Activated T-helper 17 cell treated with anti-CD3 and anti-CD28 coated beads, Interleukin-2, amount 50 U/mL, for 72 hours (primary cell): Measurements from ENCODE around the gene TDP1. TPM values are rescaled to one million over a fixed set of nuclear protein-coding genes. Genes with fewer than 3 reads are reported as not detected.

Source experiments
- ATAC-seq: fragments of 150-1000 bp; cut with Tn5 transposase; replicated peaks from 2 replicates; pipeline ENCODE4 v1.10.0; 2021; ENCODE audit warnings: mild to moderate bottlenecking, moderate library complexity
- H3K27ac Mint-ChIP-seq: one replicate; pipeline ENCODE4 v1.8.0; 2022; ENCODE audit warnings: mixed read lengths
- H3K27me3 Mint-ChIP-seq: one replicate; pipeline ENCODE4 v1.8.0; 2022; ENCODE audit warnings: mixed read lengths
- H3K36me3 Mint-ChIP-seq: one replicate; pipeline ENCODE4 v1.8.0; 2022; ENCODE audit warnings: low read depth, mild to moderate bottlenecking, mixed read lengths
- H3K4me1 Mint-ChIP-seq: one replicate; pipeline ENCODE4 v1.8.0; 2022; ENCODE audit warnings: mixed read lengths
- H3K4me3 Mint-ChIP-seq: one replicate; pipeline ENCODE4 v1.8.0; 2022; ENCODE audit warnings: mild to moderate bottlenecking, mixed read lengths
- H3K9me3 Mint-ChIP-seq: one replicate; pipeline ENCODE4 v1.8.0; 2022; ENCODE audit warnings: mixed read lengths
- total RNA-seq, 2 donors: library from RNA; stranded (reverse); gene quantifications; one replicate each; pipeline ENCODE4 v1.2.3, GENCODE V29; 2022

The TDP1 gene
- total RNA-seq, 2 donors from 2014 or later, result 82.8 to 98.3 TPM

DNA sequence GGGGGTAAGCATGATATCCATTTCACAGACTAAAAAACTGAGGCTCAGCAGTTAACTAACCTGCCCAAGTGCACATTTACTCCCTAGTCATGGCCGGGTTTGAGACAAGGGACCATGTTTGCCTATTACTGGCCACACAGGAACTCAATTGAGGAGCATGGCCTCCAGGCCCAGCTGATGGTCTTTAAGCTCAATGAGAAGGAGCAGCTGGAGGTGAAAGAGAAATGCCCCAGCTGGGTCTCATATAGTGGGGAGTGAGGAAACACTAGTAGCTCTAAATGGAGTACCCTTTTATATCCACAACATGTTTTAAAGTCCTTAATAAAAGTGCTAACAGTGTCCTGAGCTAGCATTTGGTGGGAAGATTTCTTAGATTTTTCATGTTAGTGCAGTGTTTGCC is 1.6 kb downstream of the TDP1 start:
- ATAC-seq, result no peak
- Mint-ChIP-seq H3K27ac (peak overlapping the region; percentile 95), H3K36me3 (peaks cover 64% of the 10 kb centered on the region), H3K4me1 (peaks cover 40% of the 10 kb centered on the region), H3K4me3 (peak overlapping the region; percentile 91), H3K9me3 (no peaks in the 10 kb centered on the region), H3K27me3 (no peaks in the 10 kb centered on the region)

DNA sequence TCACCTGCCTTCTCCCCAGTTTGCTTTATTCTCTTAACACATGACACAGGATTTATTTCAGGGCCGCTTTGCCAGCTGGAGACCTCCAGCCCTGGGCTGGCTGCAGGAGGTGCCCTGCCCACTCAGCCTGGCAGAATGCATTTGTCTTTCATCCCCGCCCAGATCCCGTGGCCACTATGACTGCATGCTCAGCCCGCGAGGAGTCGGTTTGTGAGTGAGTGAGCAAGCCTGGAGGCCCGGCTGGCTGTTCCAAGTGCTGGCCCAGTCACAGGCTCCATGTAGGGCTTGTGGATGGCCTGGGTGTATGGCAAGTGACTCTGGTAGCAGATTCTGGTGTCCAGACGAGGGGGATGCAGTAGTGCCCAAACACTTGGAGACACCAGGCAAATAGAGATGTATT is 2.1 kb downstream of the TDP1 start:
- Mint-ChIP-seq H3K4me3 (peak overlapping the region; percentile 91), H3K36me3 (peaks cover 68% of the 10 kb centered on the region), H3K4me1 (peaks cover 38% of the 10 kb centered on the region), H3K27ac (peak overlapping the region; percentile 95), H3K9me3 (no peaks in the 10 kb centered on the region), H3K27me3 (no peaks in the 10 kb centered on the region)
- ATAC-seq, result no peak

DNA sequence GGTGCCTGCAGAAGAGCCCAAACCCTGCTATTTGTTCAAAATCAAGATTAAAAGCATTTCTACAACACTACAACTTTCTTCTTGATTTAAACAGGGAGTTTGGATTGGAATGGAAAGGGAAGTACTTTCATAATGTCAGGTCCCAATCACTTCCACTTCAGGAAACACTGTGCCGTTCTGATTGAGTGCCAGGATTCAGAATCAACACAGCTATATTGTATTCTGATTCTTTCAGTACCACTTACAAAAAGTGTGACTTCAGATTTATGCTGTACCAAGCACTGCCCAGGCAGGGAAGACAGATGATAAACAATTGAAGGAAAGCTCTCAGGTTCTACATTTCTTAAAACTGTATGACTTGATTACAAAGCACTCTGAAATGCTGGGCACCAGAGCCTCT is 3.2 kb downstream of the TDP1 start:
- no peaks in the 10 kb centered on the region for H3K27me3 Mint-ChIP-seq
- no peaks in the 10 kb centered on the region for H3K9me3 Mint-ChIP-seq
- H3K4me3 Mint-ChIP-seq, result peak overlapping the region; percentile 91
- peaks cover 80% of the 10 kb centered on the region for H3K36me3 Mint-ChIP-seq
- H3K4me1 Mint-ChIP-seq, result peaks cover 29% of the 10 kb centered on the region
- no peak for ATAC-seq
- peak overlapping the region; percentile 58 for H3K27ac Mint-ChIP-seq

DNA sequence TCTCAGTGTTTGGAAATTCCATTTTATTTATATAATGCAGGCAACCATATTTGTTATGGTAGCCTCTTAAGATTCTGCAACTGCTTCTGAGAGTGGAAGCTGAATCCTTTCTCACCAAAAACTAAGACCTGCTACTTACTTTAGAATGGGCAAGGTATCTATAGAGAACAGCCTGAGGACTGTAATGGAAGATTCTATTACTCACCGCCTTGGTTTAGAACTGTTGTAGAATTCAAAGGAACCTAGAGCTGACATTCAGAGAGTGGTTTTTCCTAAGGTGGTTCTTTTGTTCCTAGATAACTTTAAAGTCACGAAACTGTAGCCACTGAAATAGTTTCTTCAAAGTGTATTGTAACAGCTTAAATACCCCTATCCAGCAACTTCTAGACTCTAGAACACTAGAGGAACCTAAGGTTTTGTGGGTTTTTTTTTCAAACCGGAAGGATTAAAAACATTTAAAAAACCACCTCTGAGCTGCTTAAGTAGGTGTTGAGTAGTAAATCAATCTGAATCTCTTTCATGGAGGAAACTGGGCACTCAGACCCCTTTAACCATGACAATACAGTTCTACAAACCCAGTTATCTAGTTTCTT is 4.2 kb downstream of the TDP1 start:
- H3K4me3 Mint-ChIP-seq, result peak overlapping the region; percentile 91
- peaks cover 89% of the 10 kb centered on the region for H3K36me3 Mint-ChIP-seq
- no peaks in the 10 kb centered on the region for H3K27me3 Mint-ChIP-seq
- peaks cover 33% of the 10 kb centered on the region for H3K4me1 Mint-ChIP-seq
- no peaks in the 10 kb centered on the region for H3K9me3 Mint-ChIP-seq
- H3K27ac Mint-ChIP-seq, result peak overlapping the region; percentile 91
- ATAC-seq, result peak; percentile 44

DNA sequence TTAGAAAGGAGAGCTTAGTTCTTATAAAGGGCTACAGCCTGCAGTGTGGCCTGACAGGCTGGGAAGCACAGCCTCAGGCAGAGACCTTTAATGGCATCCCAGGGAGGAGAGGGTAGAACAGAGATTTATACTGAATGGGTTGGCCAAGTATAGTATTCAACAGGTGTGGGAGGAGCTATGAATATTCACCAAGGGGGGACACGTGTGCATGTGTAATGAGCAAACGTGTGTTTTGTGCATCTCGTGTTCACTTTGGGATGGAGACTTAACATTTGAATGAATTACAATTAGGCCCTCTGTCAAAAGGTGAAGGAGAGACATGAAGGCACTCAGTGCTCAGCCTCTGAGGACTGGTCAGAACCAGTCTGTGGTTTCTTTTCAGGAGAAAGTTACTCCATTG is 5.2 kb downstream of the TDP1 start:
- Mint-ChIP-seq H3K27me3 (no peaks in the 10 kb centered on the region), H3K27ac (peak overlapping the region; percentile 91), H3K4me3 (peak overlapping the region; percentile 91), H3K9me3 (no peaks in the 10 kb centered on the region), H3K36me3 (peaks cover 99% of the 10 kb centered on the region), H3K4me1 (peaks cover 35% of the 10 kb centered on the region)
- ATAC-seq, result no peak

DNA sequence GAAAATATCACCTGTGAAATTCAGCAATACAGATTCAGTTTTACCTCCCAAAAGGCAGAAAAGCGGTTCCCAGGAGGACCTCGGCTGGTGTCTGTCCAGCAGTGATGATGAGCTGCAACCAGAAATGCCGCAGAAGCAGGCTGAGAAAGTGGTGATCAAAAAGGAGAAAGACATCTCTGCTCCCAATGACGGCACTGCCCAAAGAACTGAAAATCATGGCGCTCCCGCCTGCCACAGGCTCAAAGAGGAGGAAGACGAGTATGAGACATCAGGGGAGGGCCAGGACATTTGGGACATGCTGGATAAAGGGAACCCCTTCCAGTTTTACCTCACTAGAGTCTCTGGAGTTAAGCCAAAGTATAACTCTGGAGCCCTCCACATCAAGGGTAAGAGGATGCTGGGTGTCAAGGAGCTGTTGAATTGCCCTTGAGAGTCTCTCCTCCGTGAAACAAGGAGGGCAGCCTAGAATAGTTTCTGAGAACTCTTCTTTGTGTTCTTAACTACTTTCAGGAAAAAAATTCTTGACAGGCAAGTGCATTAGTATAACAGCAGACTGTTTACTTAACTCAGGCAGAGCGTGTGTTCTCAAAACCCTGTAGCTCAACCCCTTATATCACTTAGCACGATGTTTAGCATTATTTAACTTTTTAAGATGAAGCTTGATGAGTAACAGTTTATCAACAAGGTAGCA is 7.7 kb downstream of the TDP1 start:
- Mint-ChIP-seq H3K4me3 (no peak overlapping the region), H3K36me3 (peaks cover 100% of the 10 kb centered on the region), H3K9me3 (no peaks in the 10 kb centered on the region), H3K27me3 (no peaks in the 10 kb centered on the region), H3K27ac (no peak overlapping the region), H3K4me1 (peaks cover 28% of the 10 kb centered on the region)
- no peak for ATAC-seq

DNA sequence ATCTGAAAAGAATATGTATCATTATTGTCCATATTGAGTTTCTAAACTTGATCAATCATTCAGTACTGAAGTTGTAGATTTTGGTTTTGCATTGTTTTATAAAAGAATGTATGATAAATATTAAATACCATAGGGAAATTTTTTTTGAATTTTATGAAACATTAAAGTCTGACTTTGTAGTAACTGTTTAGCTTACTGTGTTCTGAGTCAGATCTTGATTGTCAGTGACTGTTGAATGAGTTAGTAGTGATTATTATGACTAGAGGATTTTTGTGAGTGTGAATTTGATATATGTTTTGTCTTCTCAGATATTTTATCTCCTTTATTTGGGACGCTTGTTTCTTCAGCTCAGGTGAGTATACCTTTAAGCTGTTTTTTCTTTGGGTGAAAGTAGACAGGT is 10.1 kb downstream of the TDP1 start:
- H3K4me3 Mint-ChIP-seq, result no peak overlapping the region
- no peak overlapping the region for H3K27ac Mint-ChIP-seq
- H3K36me3 Mint-ChIP-seq, result peaks cover 98% of the 10 kb centered on the region
- H3K4me1 Mint-ChIP-seq, result peaks cover 16% of the 10 kb centered on the region
- no peaks in the 10 kb centered on the region for H3K27me3 Mint-ChIP-seq
- ATAC-seq, result peak; percentile 18
- no peaks in the 10 kb centered on the region for H3K9me3 Mint-ChIP-seq

DNA sequence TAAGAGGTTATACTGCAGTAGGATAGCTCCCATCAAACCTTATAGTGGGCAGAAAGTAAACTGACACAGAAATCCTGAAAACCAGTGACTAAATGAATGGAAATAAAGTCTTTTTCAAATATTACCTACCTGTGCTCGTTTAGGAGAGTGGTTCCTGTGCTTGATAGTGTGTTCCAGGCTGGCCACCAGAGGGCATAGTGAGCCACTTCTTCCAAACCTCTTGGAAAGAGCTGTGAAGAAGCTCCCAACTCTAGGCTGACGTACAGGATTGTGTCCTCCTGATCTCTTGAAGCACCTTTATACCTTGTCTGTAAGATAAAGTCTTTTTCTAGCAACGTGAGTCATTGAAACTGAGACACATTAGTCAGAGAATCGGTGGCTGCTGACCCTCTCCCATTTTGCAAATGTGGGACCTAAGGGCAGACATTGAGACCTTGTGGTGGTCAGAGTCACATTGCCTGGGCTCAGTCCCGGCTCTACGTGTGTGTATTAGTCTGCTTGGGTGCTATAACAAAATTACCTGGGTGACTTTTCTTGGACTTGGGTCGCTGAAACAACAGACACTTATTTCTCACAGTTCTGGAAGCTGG is 17.6 kb downstream of the TDP1 start:
- H3K4me3 Mint-ChIP-seq, result no peak overlapping the region
- H3K27ac Mint-ChIP-seq, result peak overlapping the region; percentile 30
- no peaks in the 10 kb centered on the region for H3K9me3 Mint-ChIP-seq
- H3K27me3 Mint-ChIP-seq, result no peaks in the 10 kb centered on the region
- peak; percentile 73 for ATAC-seq
- no peaks in the 10 kb centered on the region for H3K4me1 Mint-ChIP-seq
- H3K36me3 Mint-ChIP-seq, result peaks cover 98% of the 10 kb centered on the region

DNA sequence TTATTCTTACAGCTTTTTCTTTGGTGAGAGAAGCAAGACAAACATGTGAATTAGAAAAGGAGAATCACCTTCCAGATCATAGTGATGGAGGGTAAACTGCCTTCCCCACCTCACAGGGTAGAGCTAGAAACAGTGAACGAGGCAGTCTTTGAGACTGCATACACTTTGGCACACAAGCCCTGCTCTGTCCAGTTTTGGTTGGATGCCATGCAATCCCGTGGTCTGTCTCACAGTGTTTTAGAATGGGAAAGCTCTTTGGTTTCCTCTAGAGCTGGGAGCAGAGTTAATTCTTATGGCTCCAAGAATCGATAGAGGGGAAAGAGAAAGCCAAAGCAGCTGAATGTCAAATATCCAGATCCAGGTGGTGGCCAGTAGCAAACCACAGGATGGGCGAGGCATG is 21.9 kb downstream of the TDP1 start:
- no peak for ATAC-seq

DNA sequence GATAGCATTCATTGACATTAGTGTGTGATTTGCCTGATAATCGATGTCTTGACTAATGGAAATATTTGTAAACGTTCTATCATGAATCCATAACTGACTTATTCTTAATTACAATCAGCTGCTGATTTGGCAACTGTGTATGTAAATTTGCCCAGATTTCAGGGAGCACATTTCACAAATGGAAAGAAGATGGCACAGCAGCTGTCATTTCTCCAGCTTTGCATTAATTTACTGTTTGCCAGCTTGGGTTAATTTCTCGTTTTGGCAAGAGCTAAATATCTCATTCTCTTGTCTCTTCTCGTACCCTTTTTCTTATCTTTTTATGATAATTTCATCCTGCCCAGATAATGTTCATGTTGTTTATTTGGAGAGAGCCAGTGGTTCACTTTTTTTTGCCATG is 22.9 kb downstream of the TDP1 start:
- ATAC-seq, result no peak
- H3K4me1 Mint-ChIP-seq, result no peaks in the 10 kb centered on the region
- no peaks in the 10 kb centered on the region for H3K27me3 Mint-ChIP-seq
- H3K36me3 Mint-ChIP-seq, result peaks cover 99% of the 10 kb centered on the region
- no peak overlapping the region for H3K27ac Mint-ChIP-seq
- no peaks in the 10 kb centered on the region for H3K9me3 Mint-ChIP-seq
- no peak overlapping the region for H3K4me3 Mint-ChIP-seq

More for the DNA sequence above, 21.9 kb downstream of the TDP1 start:
- no peaks in the 10 kb centered on the region for H3K4me1 Mint-ChIP-seq
- no peak overlapping the region for H3K27ac Mint-ChIP-seq
- peaks cover 99% of the 10 kb centered on the region for H3K36me3 Mint-ChIP-seq
- no peaks in the 10 kb centered on the region for H3K27me3 Mint-ChIP-seq
- H3K4me3 Mint-ChIP-seq, result no peak overlapping the region
- H3K9me3 Mint-ChIP-seq, result no peaks in the 10 kb centered on the region

DNA sequence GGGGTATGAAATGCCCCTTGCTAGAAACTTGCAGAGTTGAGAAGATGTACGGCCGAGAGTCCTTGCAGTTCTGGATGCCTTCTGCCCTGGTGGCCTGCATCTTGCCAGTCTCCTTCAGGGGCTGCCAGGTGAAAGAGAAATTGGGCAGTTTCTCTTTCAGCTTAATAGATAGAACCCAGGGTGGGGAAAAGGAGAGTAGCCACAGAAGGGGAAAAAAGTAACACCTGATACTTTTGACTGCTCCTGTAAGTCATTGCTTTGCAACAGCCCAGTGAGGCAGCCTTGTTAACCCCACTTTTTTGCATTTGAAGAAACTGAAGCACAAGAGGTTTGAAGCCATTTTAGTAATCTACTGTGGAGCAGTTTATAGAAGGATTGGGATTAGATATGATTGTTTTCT is 27.6 kb downstream of the TDP1 start:
- Mint-ChIP-seq H3K4me3 (no peak overlapping the region), H3K9me3 (no peaks in the 10 kb centered on the region), H3K36me3 (peaks cover 100% of the 10 kb centered on the region), H3K27me3 (no peaks in the 10 kb centered on the region), H3K27ac (no peak overlapping the region), H3K4me1 (peaks cover 4% of the 10 kb centered on the region)
- ATAC-seq, result no peak

DNA sequence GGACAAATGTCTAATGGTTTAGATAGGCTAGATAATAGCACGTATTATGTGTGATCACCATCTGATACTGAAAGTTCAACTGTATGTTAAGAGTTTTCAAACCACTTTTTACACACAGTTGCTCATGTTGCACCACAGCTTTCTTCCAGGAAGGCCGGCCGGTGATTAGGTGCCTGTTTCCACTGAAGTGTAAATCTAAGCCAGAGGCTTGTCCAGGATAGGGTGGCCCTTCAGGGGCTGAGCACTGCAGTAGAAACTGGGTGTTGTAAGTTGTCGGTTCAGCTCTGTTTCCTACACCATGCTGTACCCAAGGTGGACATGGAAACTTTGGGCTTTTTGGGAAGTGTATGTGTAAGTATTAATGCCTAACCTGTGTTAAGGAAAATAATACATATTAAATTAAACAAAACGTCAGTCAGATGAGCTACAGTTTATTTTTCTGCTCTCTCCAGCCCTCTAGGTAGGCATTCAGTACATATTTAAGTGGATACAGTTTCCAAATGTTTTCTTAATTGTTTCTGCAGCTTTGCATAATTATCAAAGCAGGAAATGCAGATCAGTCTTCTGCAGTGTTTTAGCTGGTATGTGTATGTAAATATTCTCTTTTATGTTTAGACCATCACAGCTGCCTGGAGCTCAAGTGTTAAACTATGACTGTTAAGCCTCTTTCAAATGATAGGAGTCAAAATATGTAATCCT is 30.9 kb downstream of the TDP1 start:
- H3K4me3 Mint-ChIP-seq, result no peak overlapping the region
- no peaks in the 10 kb centered on the region for H3K27me3 Mint-ChIP-seq
- H3K4me1 Mint-ChIP-seq, result peaks cover 4% of the 10 kb centered on the region
- no peak overlapping the region for H3K27ac Mint-ChIP-seq
- H3K36me3 Mint-ChIP-seq, result peaks cover 100% of the 10 kb centered on the region
- H3K9me3 Mint-ChIP-seq, result no peaks in the 10 kb centered on the region
- no peak for ATAC-seq

DNA sequence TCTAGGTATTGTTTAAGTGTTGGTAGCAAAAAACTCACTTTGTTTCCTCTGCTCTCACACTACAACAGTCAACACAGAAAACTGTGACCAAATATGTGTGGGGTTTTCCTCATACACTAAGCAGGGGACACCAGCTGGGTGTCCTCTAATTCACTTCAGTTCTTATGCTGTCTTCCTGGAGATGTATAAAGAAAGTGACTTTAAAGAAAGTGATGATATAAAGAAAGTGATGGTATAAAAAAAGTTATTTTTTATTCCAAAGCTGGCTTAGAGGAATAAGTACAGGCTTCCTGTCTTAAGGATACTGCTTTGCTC is 31.4 kb downstream of the TDP1 start:
- H3K4me3 Mint-ChIP-seq, result no peak overlapping the region
- no peaks in the 10 kb centered on the region for H3K9me3 Mint-ChIP-seq
- no peak overlapping the region for H3K27ac Mint-ChIP-seq
- ATAC-seq, result no peak
- no peaks in the 10 kb centered on the region for H3K27me3 Mint-ChIP-seq
- H3K36me3 Mint-ChIP-seq, result peaks cover 100% of the 10 kb centered on the region
- H3K4me1 Mint-ChIP-seq, result peaks cover 4% of the 10 kb centered on the region

DNA sequence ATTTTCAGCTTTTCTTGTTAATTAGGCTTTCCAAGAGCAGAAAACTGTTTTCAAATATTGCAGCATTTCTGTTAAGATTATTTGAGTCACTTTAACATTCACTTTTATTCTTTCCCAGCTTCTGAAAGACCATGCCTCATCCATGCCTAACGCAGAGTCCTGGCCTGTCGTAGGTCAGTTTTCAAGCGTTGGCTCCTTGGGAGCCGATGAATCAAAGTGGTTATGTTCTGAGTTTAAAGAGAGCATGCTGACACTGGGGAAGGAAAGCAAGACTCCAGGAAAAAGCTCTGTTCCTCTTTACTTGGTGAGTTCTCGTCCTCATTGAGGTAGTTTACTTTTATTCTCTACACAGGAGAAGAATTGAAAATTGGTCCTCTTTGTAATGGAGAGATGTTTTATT is 33.1 kb downstream of the TDP1 start:
- Mint-ChIP-seq H3K27ac (no peak overlapping the region), H3K4me1 (peaks cover 3% of the 10 kb centered on the region), H3K4me3 (no peak overlapping the region), H3K27me3 (no peaks in the 10 kb centered on the region), H3K36me3 (peaks cover 100% of the 10 kb centered on the region), H3K9me3 (no peaks in the 10 kb centered on the region)
- ATAC-seq, result no peak

DNA sequence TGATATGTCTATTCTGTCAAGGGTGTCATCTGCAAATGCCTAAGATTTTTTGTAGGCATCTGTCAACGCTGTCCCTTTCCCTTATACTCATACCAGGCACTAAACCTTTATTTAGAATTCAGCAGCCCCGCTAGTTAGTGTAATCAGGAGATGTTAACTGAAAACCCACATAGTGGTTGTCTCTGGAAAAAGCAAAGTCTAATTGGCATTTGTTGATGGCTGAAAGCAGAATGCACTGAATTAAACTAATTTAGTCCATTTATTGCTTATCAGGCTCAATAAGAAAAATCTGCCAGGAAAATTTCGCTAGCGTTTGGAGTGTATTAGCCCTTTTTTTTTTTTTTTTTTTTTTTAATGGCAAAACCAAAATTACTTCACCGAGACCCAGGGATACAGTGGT is 34.5 kb downstream of the TDP1 start:
- H3K27ac Mint-ChIP-seq, result no peak overlapping the region
- no peaks in the 10 kb centered on the region for H3K9me3 Mint-ChIP-seq
- H3K27me3 Mint-ChIP-seq, result no peaks in the 10 kb centered on the region
- ATAC-seq, result no peak
- no peak overlapping the region for H3K4me3 Mint-ChIP-seq
- H3K36me3 Mint-ChIP-seq, result peaks cover 100% of the 10 kb centered on the region
- no peaks in the 10 kb centered on the region for H3K4me1 Mint-ChIP-seq
